ENCODE results near the gene PLP2. TPM values are rescaled to one million over a fixed set of nuclear protein-coding genes. Genes with fewer than 3 reads are reported as not detected.

PLP2 gene
- total and polyA plus RNA-seq, 2 of the 4 experiments (the other 2 are of a cell fraction): 22.6 to 156 TPM

DNA sequence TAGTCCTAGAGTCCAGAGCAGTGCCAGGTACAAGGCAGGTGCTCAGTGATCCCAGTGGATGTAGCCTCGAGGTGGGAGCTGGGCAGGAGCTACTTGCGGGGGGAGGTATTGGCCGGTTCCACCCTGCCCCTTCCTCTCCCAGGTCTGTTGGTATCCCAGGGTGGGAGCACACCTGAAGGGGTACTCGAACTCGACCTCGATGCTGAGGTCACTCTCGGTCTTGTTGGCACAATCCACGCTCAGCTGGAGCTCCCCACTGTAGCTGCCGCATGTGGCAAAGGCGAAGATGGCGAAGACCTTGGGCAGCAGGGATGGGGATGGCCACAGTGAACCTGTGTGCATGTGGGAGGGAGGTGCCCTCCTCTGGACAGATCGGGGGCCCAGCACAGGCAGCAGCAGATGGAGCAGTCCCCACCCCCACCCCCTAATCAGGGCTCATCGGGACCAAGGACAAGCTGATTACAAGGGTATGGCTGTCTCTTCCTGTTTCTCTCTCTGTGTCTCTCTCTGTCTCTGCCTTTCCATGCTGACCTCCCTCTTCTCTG is 25.9 kb downstream of the PLP2 start:
- WGBS, 2 experiments (ENCODE audit: extremely low coverage in 2 of 2, insufficient read length in 1 of 2): no CpG with 5 or more reads among the region's 13 CpGs
- Histone ChIP-seq H3K27me3 (ENCODE audit: control insufficient read depth, insufficient read depth, low read length) (peaks cover 4% of the 10 kb centered on the region; the same call in 1 of the 2 replicates), H3K27ac (ENCODE audit: insufficient read depth, low read length) (no peak overlapping the region), H2BK15ac (ENCODE audit: low read depth, low read length) (no peak overlapping the region), H3K14ac (replicated peaks; ENCODE audit: low read depth, low read length) (no peak overlapping the region), H2BK20ac (ENCODE audit: low read depth, low read length) (no peak overlapping the region), H3K79me1 (ENCODE audit: low read depth in 1 of 2, low read length in 2 of 2) (no peaks in the 10 kb centered on the region), H3K4me3 (ENCODE audit: insufficient read depth, low read depth, low read length) (no peak overlapping the region), H4K5ac (ENCODE audit: low read depth, low read length) (no peak overlapping the region), H3K36me3 (ENCODE audit: control insufficient read depth, insufficient read depth, low read length) (no peaks in the 10 kb centered on the region), H2AK9ac (replicated peaks; ENCODE audit: low read depth, low read length, poor library complexity) (no peak overlapping the region), H3K18ac (ENCODE audit: low read depth, low read length) (no peak overlapping the region), H2AFZ (replicated peaks; ENCODE audit: low read length, poor library complexity) (no peak overlapping the region), H3K4ac (ENCODE audit: low read depth, low read length) (no peak overlapping the region), H4K91ac (ENCODE audit: insufficient read depth, low read depth, low read length) (no peak overlapping the region), H3K4me1 (ENCODE audit: control insufficient read depth, insufficient read depth, low read length) (no peaks in the 10 kb centered on the region), H2BK120ac (ENCODE audit: low read depth, low read length) (no peak overlapping the region), H3K56ac (ENCODE audit: extremely low read depth, insufficient read depth, low read length) (no peak overlapping the region), H3K9me1 (ENCODE audit: insufficient read depth, low read length) (no peaks in the 10 kb centered on the region), H3K9me3 (ENCODE audit: control insufficient read depth, insufficient read depth, low read length) (no peaks in the 10 kb centered on the region), H2BK5ac (ENCODE audit: low read depth, low read length, poor library complexity, severe bottlenecking) (no peak overlapping the region), H3K4me2 (ENCODE audit: low read depth, low read length) (no peak overlapping the region), H4K8ac (ENCODE audit: low read depth in 2 of 2, low read length in 2 of 2) (no peak overlapping the region), H3K9ac (ENCODE audit: low read depth, low read length) (no peak overlapping the region), H2AK5ac (ENCODE audit: low read depth, low read length) (no peak overlapping the region), H3K23ac (ENCODE audit: low read depth, low read length) (no peak overlapping the region), H4K20me1 (ENCODE audit: insufficient read depth, low read length) (no peaks in the 10 kb centered on the region)
- ChIA-PET POLR2A (ENCODE audit: unreplicated experiment) (no interaction called here), CTCF (no interaction called here)
- in situ Hi-C loops (cut with MboI; ENCODE audit: low sequenced_read_pairs) (no loop called here), dilution Hi-C loops (cut with HindIII; ENCODE audit: low sequenced_read_pairs, unreplicated experiment) (no loop called here), intact Hi-C loops (cut with micrococcal nuclease) (no loop called here)
- DNase-seq (no peak), ATAC-seq (ENCODE audit: low read depth) (no peak)
- BruUV-seq (replicated peaks): no TSS peak
- no peak for TF ChIP-seq SMC3 (IDR thresholded peaks at IDR 0.05; ENCODE audit: low read depth, low read length)
- TF ChIP-seq FOS (IDR thresholded peaks at IDR 0.05; ENCODE audit: low read depth, low read length): no peak
- TF ChIP-seq RFX5 (IDR thresholded peaks at IDR 0.05; ENCODE audit: low read depth, low read length): no peak
- TF ChIP-seq MAZ (IDR thresholded peaks at IDR 0.05; ENCODE audit: borderline replicate concordance, low read depth, low read length): no peak
- no peak for TF ChIP-seq RAD21 (IDR thresholded peaks at IDR 0.05; ENCODE audit: low read length)
- TF ChIP-seq, protein P1, sequence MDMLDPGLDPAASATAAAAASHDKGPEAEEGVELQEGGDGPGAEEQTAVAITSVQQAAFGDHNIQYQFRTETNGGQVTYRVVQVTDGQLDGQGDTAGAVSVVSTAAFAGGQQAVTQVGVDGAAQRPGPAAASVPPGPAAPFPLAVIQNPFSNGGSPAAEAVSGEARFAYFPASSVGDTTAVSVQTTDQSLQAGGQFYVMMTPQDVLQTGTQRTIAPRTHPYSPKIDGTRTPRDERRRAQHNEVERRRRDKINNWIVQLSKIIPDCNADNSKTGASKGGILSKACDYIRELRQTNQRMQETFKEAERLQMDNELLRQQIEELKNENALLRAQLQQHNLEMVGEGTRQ (IDR thresholded peaks at IDR 0.05; ENCODE audit: low read depth, low read length): no peak
- no peak for TF ChIP-seq CEBPB (IDR thresholded peaks at IDR 0.05; ENCODE audit: low read depth, low read length)
- TF ChIP-seq, protein P2, sequence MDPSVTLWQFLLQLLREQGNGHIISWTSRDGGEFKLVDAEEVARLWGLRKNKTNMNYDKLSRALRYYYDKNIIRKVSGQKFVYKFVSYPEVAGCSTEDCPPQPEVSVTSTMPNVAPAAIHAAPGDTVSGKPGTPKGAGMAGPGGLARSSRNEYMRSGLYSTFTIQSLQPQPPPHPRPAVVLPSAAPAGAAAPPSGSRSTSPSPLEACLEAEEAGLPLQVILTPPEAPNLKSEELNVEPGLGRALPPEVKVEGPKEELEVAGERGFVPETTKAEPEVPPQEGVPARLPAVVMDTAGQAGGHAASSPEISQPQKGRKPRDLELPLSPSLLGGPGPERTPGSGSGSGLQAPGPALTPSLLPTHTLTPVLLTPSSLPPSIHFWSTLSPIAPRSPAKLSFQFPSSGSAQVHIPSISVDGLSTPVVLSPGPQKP (IDR thresholded peaks at IDR 0.05; ENCODE audit: borderline replicate concordance, low read depth, low read length): no peak
- TF ChIP-seq, protein P3, sequence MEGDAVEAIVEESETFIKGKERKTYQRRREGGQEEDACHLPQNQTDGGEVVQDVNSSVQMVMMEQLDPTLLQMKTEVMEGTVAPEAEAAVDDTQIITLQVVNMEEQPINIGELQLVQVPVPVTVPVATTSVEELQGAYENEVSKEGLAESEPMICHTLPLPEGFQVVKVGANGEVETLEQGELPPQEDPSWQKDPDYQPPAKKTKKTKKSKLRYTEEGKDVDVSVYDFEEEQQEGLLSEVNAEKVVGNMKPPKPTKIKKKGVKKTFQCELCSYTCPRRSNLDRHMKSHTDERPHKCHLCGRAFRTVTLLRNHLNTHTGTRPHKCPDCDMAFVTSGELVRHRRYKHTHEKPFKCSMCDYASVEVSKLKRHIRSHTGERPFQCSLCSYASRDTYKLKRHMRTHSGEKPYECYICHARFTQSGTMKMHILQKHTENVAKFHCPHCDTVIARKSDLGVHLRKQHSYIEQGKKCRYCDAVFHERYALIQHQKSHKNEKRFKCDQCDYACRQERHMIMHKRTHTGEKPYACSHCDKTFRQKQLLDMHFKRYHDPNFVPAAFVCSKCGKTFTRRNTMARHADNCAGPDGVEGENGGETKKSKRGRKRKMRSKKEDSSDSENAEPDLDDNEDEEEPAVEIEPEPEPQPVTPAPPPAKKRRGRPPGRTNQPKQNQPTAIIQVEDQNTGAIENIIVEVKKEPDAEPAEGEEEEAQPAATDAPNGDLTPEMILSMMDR (conservative IDR thresholded peaks at IDR 0.05; ENCODE audit: low read depth, low read length): no peak
- no peak for TF ChIP-seq NFE2L2 (IDR thresholded peaks at IDR 0.05; ENCODE audit: low read depth, low read length)
- TF ChIP-seq BHLHE40 (IDR thresholded peaks at IDR 0.05; ENCODE audit: low read depth, low read length): no peak
- no peak for TF ChIP-seq MXI1 (IDR thresholded peaks at IDR 0.05; ENCODE audit: borderline replicate concordance, low read depth, low read length)
- no peak for TF ChIP-seq MAFK (IDR thresholded peaks at IDR 0.05; ENCODE audit: low read depth, low read length)
- no peak for TF ChIP-seq RCOR1 (IDR thresholded peaks at IDR 0.05; ENCODE audit: insufficient replicate concordance, low read length)

Data from IMR-90 (cell line).